SH-SY5Y (cell line): ENCODE data around the gene MTMR12.

Experiments used
- GATA2 ChIP-seq: IDR thresholded peaks from 2 replicates; pipeline ENCODE4 v1.6.1; 2011; ENCODE audit warnings: mild to moderate bottlenecking, low read depth, low read length
- GATA3 ChIP-seq: IDR thresholded peaks from 2 replicates; pipeline ENCODE4 v1.6.1; 2011; ENCODE audit warnings: low read depth, mild to moderate bottlenecking, low read length, moderate library complexity

MTMR12 gene

GRCh38 chr5:32291591-32291990 is 21.1 kb downstream of the MTMR12 start:
- TF ChIP-seq GATA2 (no peak), GATA3 (no peak)

GRCh38 chr5:32290922-32291321 is 21.8 kb downstream of the MTMR12 start:
- no peak for TF ChIP-seq GATA3
- TF ChIP-seq GATA2, result no peak

DNA sequence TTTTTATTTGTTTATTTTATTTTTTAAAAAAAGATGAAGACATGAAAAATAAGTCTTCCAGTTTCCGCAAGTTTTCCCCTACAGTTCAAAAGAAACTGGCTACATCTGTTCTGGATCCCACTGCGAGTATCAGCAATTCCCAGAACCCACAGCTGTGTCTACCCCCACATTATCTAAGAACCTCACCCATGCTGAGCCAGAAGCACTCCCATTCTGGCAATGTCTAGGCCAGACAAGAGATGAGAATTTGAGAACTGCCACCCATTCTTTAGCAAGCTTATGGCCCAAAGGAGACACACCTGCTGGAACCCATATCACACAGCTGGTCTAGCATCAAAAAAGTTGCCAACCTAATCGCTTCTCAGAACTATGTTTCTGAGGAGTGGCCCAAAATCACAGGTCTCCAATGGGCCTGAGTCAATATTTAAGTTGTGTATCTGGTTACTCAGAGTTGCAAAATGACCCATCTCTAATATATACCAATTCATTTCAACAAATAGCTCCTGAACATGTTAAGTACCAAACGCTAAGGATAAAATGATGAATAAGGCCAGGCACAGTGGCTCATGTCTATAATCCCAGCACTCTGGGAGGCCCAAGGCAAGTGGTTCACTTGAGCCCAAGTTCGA is 27.1 kb downstream of the MTMR12 start:
- TF ChIP-seq GATA3 (no peak), GATA2 (no peak)

DNA sequence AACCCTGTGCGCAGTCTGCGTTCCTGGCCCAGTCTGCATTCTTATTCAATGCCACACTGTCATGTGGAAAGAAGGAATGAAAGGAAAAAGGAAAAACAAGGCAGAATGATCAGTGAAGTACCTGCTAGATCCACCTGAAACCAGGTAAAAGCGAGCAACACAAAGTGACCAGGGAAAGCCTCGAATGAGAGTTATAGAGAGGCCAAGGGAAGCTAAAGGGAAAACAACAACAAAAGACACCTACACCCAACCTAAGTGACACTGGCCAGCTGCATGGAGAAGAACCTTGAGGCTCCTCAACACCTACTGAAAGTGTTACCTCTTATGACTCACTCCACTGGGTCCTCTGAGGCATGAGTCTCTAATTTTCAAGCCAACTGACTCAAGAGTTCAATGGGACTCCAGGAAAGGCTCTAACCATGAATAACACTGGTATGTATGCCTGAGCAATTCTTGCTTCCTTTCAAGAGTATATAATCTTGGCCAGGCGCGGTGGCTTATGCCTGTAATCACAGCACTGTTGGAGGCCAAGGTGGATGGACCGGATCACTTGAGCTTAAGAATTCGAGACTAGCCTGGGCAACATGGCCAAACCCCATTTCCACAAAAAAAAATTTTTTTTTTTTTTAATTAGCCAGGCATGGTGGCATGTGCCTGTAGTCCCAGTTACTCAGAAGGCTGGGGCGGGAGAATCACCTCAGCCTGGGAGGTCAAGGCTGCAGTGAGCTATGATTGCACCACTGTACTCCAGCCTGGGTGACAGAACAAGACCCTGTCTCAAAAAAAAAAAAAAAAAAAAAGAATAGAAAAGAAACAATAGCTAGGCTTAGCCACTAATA is 29.0 kb downstream of the MTMR12 start:
- TF ChIP-seq GATA3 (no peak), GATA2 (no peak)

DNA sequence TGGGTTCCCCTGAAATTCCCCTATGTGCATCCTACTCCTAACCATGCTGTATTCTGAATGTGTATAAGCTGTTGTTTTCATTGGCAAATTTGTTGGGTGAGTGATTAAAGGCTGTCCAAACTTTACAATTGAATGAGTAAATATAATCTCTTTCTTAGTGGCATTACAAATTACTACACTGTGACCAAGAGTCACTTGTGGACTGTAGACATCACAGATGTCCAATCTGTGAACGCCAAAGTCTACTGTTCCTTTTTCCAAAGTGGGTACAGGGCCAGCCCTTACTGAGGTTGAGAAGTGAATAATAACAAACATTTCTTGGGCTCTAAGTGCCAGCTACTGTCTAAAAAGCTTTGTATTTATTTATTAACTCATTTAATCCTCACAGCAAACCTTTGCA is 29.7 kb downstream of the MTMR12 start:
- TF ChIP-seq GATA3 (no peak), GATA2 (no peak)

GRCh38 chr5:32282633-32283032 is 30.1 kb downstream of the MTMR12 start:
- TF ChIP-seq GATA2 (no peak), GATA3 (no peak)

- TF ChIP-seq GATA2 (no peak), GATA3 (no peak)
Observed at GRCh38 chr5:32280656-32281081, 32.1 kb downstream of the MTMR12 start.

DNA sequence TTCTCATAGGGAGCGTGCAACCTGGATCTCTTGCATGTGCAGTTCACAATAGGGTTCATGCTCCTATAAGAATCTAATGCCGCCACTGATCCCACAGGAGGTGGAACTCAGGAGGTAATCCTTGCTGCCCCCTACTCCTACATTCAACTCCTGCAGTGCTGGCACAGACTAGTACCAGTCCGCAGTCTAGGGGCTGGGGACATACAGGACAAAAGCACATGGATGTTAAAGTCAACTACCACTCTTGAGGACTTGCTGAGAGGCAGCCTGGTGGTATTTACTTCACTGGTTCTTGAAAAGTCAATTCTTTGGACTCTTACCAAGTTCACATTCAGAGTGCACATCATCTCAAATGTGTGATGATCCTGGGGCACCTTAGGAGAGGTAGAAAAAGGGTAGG is 33.0 kb downstream of the MTMR12 start:
- no peak for TF ChIP-seq GATA2
- no peak for TF ChIP-seq GATA3

DNA sequence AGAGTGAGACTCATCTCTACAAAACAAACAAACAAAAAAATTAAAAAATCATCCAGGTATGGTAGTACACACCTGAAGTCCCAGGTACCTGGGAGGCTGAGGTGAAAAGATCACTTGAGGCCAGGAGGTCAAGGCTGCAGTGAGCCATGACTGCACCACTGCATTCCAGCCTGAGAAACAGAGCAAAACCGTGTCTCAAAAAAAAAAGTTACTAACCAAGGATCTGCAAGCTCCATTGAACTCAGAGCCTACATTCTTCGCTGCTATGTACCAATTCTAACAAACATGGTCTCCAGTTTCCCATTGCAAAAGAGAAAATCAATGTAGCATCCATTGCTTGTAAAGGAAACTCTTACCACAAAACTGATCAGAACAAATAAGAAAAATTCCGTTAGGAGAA is 33.5 kb downstream of the MTMR12 start:
- no peak for TF ChIP-seq GATA2
- no peak for TF ChIP-seq GATA3

DNA sequence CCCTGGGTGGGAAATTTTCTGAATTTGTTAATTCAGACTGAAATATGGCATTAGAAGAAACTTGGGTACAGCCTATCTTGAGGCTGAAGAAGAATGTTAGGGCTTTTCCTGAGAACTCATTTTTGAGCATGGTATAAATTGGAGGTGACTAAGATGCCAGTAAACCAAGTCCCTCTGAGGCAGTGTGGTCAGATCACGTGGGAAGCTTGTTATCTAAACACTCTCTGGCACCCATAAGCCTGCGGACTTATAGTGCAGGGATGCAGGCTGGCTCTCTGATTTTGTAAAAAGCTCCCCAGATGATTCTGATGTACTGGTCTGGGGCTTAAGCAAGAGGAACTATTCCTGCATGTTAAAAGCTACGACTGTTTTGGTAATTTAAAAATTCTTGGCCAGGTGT is 34.3 kb downstream of the MTMR12 start:
- no peak for TF ChIP-seq GATA3
- TF ChIP-seq GATA2, result no peak

DNA sequence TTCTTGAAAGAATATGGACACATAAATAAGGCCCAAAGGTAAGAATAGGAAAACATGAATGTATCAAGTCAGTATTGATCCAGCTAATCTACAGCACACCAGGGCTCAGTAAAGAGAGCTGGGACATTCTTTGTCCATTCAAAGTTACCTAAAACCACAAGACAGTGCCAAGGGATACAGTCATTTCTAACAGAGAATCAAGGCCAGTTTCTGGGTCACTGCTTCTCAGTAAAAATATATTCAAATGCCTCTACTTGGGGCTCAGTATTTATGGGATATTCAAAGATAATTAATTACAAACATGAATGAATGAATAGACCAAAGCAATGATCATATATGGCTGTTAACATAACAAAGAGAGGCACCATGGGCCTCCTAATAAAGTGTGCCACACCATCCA is 34.9 kb downstream of the MTMR12 start:
- no peak for TF ChIP-seq GATA3
- TF ChIP-seq GATA2, result no peak

DNA sequence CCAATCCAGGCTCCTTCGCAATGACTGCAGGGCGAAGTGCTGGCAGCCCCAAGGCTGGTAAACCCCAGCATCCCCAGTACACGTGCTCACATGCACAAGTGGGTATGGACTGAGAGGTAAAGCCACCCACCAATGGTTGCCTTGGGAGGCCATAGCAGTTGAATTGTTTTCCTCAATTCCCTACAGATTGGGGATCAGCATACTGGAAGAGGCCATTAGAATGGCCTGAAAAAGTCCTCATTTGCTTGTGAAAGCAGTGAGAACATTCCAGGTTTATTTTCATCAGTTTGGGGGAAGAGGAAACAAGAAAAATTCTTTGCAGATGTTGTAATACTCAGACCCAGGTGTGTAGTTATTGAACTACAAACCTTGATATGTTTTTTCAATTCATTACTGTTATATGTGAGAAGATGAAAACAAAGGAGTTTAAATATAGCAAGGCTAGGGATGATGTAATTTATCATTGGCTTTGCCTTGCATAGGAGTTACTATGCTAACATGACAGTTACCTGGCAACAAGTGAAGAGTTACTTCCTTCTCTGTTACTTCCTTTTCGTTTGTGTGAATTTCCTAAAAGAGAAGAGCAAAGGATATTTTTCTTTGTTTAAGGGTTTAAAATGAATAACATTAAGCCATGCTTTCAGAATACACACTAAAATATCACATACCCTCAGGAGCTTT is 36.4 kb downstream of the MTMR12 start:
- no peak for TF ChIP-seq GATA2
- TF ChIP-seq GATA3, result no peak

- TF ChIP-seq GATA2 (no peak), GATA3 (no peak)
Observed at GRCh38 chr5:32275396-32275741, 37.4 kb downstream of the MTMR12 start.

- no peak for TF ChIP-seq GATA2
- no peak for TF ChIP-seq GATA3
Observed at GRCh38 chr5:32274548-32275395, 38.0 kb downstream of the MTMR12 start.

DNA sequence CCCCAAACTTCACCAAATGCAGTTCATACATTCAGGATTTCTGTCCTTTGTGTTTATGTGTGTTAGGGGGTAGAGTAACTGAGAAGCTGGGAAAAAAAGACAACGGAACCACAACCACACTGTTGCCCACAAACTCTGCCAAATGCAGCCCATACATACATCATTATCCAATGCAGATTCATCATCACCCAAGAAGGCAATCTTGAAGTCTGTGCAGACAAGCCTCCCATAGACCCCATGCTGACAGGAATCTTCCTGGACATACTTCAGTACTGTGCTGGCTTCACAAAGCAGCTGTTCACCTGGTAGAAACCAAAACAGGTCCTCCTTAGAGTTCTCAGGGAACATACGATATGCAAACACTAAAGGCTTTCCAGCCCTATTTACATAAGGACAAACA is 38.9 kb downstream of the MTMR12 start:
- TF ChIP-seq GATA3 (no peak), GATA2 (no peak)
